HEK293 (cell line): Measurements from ENCODE around the gene SOX21.
A peak's percentile ranks its signal among the peaks of the same experiment; 100 is the strongest.

Source experiments
- CTCF ChIA-PET: fragments of 350-600 bp; formaldehyde crosslinking; extraction: SDS; loops from one replicate; lab custom pipeline; 2021; ENCODE audit warnings: antibody characterized with exemption; lab: Yijun Ruan, JAX
- POLR2A ChIA-PET: fragments of 300-600 bp; formaldehyde crosslinking; extraction: SDS; loops from one replicate; lab custom pipeline; 2020; ENCODE audit warnings: antibody characterized with exemption, inconsistent platforms; lab: Yijun Ruan, JAX
- H3K27ac ChIP-seq: fragments of 200-500 bp; sonication (Bioruptor generic); 2 replicates; pipeline ENCODE4 v1.5.1; 2014; ENCODE audit warnings: low read depth, low read length, control low read depth, inconsistent platforms; ENCODE audit errors: extremely low read depth
- H3K36me3 ChIP-seq, 2 experiments: fragments of 200-500 bp in 1 of 2; sonication (Bioruptor generic) in 1 of 2; 1 replicate in 1 of 2; 2 replicates in 1 of 2; pipeline ENCODE4 v1.5.1; 2014 to 2017; ENCODE audit warnings: inconsistent platforms in 2 of 2, low read length in 2 of 2; ENCODE audit not compliant: control insufficient read depth in 2 of 2, insufficient read depth in 1 of 2
- H3K4me1 ChIP-seq: fragments of 200-500 bp; sonication (Bioruptor generic); 2 replicates; pipeline ENCODE4 v1.5.1; 2014; ENCODE audit warnings: mild to moderate bottlenecking, low read length, inconsistent platforms; ENCODE audit not compliant: control insufficient read depth, insufficient read depth
- H3K4me3 ChIP-seq: 2 replicates; pipeline ENCODE4 v1.5.1; 2011; ENCODE audit warnings: low read depth, mild to moderate bottlenecking, control low read depth, low read length, moderate library complexity
- H3K9me3 ChIP-seq: fragments of 200-500 bp; sonication (Bioruptor generic); 2 replicates; pipeline ENCODE4 v1.5.1; 2014; ENCODE audit warnings: low read depth, low read length, inconsistent platforms; ENCODE audit not compliant: control insufficient read depth, insufficient read depth
- HOXC10 ChIP-seq: sonication (generic); formaldehyde crosslinking; IDR thresholded peaks from 2 replicates; pipeline ENCODE4 v1.8.1; 2023; ENCODE audit warnings: mild to moderate bottlenecking, missing genetic modification reagents
- MEIS1 ChIP-seq: sonication (generic); formaldehyde crosslinking; IDR thresholded peaks from 2 replicates; pipeline ENCODE4 v1.8.1; 2022; ENCODE audit warnings: missing genetic modification reagents, mild to moderate bottlenecking, borderline replicate concordance
- ZBTB17 ChIP-seq: fragments of 450-650 bp; formaldehyde crosslinking; IDR thresholded peaks from 2 replicates; pipeline ENCODE4 v1.5.1; 2016; ENCODE audit warnings: missing biosample characterization, missing genetic modification characterization
- ZNF114 ChIP-seq: fragments of 450-650 bp; formaldehyde crosslinking; IDR thresholded peaks from 2 replicates; pipeline ENCODE4 v1.5.0; 2017; ENCODE audit warnings: missing biosample characterization, missing genetic modification characterization
- ZNF121 ChIP-seq: fragments of 450-650 bp; formaldehyde crosslinking; IDR thresholded peaks from 2 replicates; pipeline ENCODE4 v1.5.1; 2016; ENCODE audit warnings: missing biosample characterization, missing genetic modification characterization
- ZNF132 ChIP-seq: fragments of 450-650 bp; formaldehyde crosslinking; IDR thresholded peaks from 2 replicates; pipeline ENCODE4 v1.5.1; 2017; ENCODE audit warnings: missing biosample characterization, missing genetic modification characterization, borderline replicate concordance
- ZNF221 ChIP-seq: fragments of 450-650 bp; formaldehyde crosslinking; IDR thresholded peaks from 2 replicates; pipeline ENCODE4 v1.5.1; 2017; ENCODE audit warnings: missing biosample characterization, missing genetic modification characterization, borderline replicate concordance
- ZNF24 ChIP-seq: fragments of 450-650 bp; formaldehyde crosslinking; IDR thresholded peaks from 2 replicates; pipeline ENCODE4 v1.5.1; 2016; ENCODE audit warnings: missing biosample characterization, missing genetic modification characterization
- ZNF248 ChIP-seq: fragments of 450-650 bp; formaldehyde crosslinking; IDR thresholded peaks from 2 replicates; pipeline ENCODE4 v1.5.1; 2017; ENCODE audit warnings: missing biosample characterization, missing genetic modification characterization
- ZNF341 ChIP-seq: fragments of 450-650 bp; formaldehyde crosslinking; IDR thresholded peaks from 2 replicates; pipeline ENCODE4; 2016; ENCODE audit warnings: low read depth, missing biosample characterization, missing genetic modification characterization
- ZNF394 ChIP-seq: fragments of 450-650 bp; formaldehyde crosslinking; IDR thresholded peaks from 2 replicates; pipeline ENCODE4 v1.5.1; 2016; ENCODE audit warnings: missing biosample characterization, missing genetic modification characterization, mild to moderate bottlenecking, moderate library complexity, borderline replicate concordance
- ZNF404 ChIP-seq: fragments of 450-650 bp; formaldehyde crosslinking; IDR thresholded peaks from 2 replicates; pipeline ENCODE4 v1.5.1; 2017; ENCODE audit warnings: missing biosample characterization, missing genetic modification characterization
- ZNF416 ChIP-seq: fragments of 450-650 bp; formaldehyde crosslinking; IDR thresholded peaks from 2 replicates; pipeline ENCODE4 v1.5.1; 2016; ENCODE audit warnings: missing biosample characterization, missing genetic modification characterization
- ZNF433 ChIP-seq: fragments of 450-650 bp; formaldehyde crosslinking; IDR thresholded peaks from 2 replicates; pipeline ENCODE4 v1.5.1; 2016; ENCODE audit warnings: missing biosample characterization, missing genetic modification characterization, low read depth
- ZNF510 ChIP-seq: fragments of 450-650 bp; formaldehyde crosslinking; IDR thresholded peaks from 2 replicates; pipeline ENCODE4 v1.5.1; 2018; ENCODE audit warnings: mild to moderate bottlenecking, missing genetic modification characterization, missing biosample characterization; ENCODE audit not compliant: insufficient replicate concordance
- ZNF530 ChIP-seq: fragments of 450-650 bp; formaldehyde crosslinking; IDR thresholded peaks from 2 replicates; pipeline ENCODE4 v1.5.1; 2016; ENCODE audit warnings: low read depth, missing biosample characterization, missing genetic modification characterization
- ZNF548 ChIP-seq: fragments of 450-650 bp; formaldehyde crosslinking; IDR thresholded peaks from 2 replicates; pipeline ENCODE4 v1.5.1; 2016; ENCODE audit warnings: missing biosample characterization, missing genetic modification characterization
- ZNF701 ChIP-seq: fragments of 450-650 bp; formaldehyde crosslinking; IDR thresholded peaks from 2 replicates; pipeline ENCODE4 v1.5.1; 2016; ENCODE audit warnings: missing biosample characterization, missing genetic modification characterization
- ZNF707 ChIP-seq: fragments of 450-650 bp; formaldehyde crosslinking; IDR thresholded peaks from 2 replicates; pipeline ENCODE4 v1.5.1; 2016; ENCODE audit warnings: missing biosample characterization, missing genetic modification characterization
- ZNF792 ChIP-seq: fragments of 450-650 bp; formaldehyde crosslinking; IDR thresholded peaks from 2 replicates; pipeline ENCODE4 v1.5.1; 2016; ENCODE audit warnings: missing biosample characterization, missing genetic modification characterization
- TF ChIP-seq, protein P1 (sequence below): fragments of 450-650 bp; formaldehyde crosslinking; IDR thresholded peaks from 2 replicates; pipeline ENCODE4 v1.5.1; 2016; ENCODE audit warnings: missing biosample characterization, missing genetic modification characterization
- TF ChIP-seq, protein P2 (sequence below): fragments of 450-650 bp; formaldehyde crosslinking; IDR thresholded peaks from 2 replicates; pipeline ENCODE4 v1.5.1; 2017; ENCODE audit warnings: missing biosample characterization, missing genetic modification characterization
- TF ChIP-seq, protein P3 (sequence below): fragments of 450-650 bp; formaldehyde crosslinking; optimal IDR thresholded peaks from 2 replicates; pipeline ENCODE3; 2016; ENCODE audit warnings: missing biosample characterization, mild to moderate bottlenecking, missing genetic modification characterization
- TF ChIP-seq, protein P4 (sequence below): fragments of 450-650 bp; formaldehyde crosslinking; IDR thresholded peaks from 2 replicates; pipeline ENCODE4 v1.5.1; 2016; ENCODE audit warnings: missing biosample characterization, missing genetic modification characterization
- TF ChIP-seq, protein P5 (sequence below): fragments of 450-650 bp; formaldehyde crosslinking; IDR thresholded peaks from 2 replicates; pipeline ENCODE4 v1.5.1; 2016; ENCODE audit warnings: missing biosample characterization, missing genetic modification characterization

Gene SOX21

DNA sequence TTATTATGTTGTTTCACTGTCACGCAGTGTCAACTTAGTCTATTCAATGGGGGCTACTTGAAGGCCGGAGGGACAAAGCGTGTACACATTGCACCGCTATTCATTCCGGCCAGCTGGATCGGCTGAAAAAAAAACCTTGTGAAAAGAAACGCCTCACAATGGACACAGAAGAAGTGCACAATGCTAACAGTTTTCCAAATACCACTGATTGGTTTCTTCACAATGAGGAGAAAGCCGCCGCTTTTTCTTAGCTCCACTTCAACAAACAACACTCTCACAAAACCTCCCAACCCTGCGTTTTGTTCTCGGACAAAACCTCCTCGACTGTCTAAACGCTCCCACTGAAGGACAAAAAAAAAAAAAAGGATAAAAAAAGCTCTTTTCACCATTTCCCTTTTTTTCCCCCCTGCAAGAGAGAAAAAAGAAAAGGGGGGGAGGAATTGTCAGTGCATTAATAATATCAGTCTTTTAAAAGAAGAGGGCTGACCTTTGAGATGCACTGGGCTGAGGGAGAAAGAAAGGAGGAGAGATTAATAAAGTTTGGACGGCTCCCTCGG is 5.4 kb downstream of the SOX21 start:
- no peak overlapping the region for H3K27ac ChIP-seq
- CTCF ChIA-PET, result interaction anchor here (0.6 kb wide), 1 partner anchor 367 kb away, joined by 3 read pairs; no protein-coding TSS in a partner anchor
- no peaks in the 10 kb centered on the region for H3K4me1 ChIP-seq
- H3K4me3 ChIP-seq, result peak overlapping the region; percentile 31
- no peaks in the 10 kb centered on the region for H3K36me3 ChIP-seq
- TF ChIP-seq, protein P1, sequence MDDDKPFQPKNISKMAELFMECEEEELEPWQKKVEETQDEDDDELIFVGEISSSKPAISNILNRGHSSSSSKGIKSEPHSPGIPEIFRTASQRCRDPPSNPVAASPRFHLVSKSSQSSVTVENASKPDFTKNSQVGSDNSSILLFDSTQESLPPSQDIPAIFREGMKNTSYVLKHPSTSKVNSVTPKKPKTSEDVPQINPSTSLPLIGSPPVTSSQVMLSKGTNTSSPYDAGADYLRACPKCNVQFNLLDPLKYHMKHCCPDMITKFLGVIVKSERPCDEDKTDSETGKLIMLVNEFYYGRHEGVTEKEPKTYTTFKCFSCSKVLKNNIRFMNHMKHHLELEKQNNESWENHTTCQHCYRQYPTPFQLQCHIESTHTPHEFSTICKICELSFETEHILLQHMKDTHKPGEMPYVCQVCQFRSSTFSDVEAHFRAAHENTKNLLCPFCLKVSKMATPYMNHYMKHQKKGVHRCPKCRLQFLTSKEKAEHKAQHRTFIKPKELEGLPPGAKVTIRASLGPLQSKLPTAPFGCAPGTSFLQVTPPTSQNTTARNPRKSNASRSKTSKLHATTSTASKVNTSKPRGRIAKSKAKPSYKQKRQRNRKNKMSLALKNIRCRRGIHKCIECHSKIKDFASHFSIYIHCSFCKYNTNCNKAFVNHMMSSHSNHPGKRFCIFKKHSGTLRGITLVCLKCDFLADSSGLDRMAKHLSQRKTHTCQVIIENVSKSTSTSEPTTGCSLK (tag by site-specific recombination), result no peak
- TF ChIP-seq ZNF548 (tag by site-specific recombination), result no peak
- TF ChIP-seq ZNF510 (tag by site-specific recombination), result no peak
- TF ChIP-seq ZBTB17 (tag by site-specific recombination), result no peak
- TF ChIP-seq, protein P2, sequence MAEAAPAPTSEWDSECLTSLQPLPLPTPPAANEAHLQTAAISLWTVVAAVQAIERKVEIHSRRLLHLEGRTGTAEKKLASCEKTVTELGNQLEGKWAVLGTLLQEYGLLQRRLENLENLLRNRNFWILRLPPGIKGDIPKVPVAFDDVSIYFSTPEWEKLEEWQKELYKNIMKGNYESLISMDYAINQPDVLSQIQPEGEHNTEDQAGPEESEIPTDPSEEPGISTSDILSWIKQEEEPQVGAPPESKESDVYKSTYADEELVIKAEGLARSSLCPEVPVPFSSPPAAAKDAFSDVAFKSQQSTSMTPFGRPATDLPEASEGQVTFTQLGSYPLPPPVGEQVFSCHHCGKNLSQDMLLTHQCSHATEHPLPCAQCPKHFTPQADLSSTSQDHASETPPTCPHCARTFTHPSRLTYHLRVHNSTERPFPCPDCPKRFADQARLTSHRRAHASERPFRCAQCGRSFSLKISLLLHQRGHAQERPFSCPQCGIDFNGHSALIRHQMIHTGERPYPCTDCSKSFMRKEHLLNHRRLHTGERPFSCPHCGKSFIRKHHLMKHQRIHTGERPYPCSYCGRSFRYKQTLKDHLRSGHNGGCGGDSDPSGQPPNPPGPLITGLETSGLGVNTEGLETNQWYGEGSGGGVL, result no peak
- TF ChIP-seq ZNF701 (tag by site-specific recombination), result no peak
- TF ChIP-seq, protein P3, sequence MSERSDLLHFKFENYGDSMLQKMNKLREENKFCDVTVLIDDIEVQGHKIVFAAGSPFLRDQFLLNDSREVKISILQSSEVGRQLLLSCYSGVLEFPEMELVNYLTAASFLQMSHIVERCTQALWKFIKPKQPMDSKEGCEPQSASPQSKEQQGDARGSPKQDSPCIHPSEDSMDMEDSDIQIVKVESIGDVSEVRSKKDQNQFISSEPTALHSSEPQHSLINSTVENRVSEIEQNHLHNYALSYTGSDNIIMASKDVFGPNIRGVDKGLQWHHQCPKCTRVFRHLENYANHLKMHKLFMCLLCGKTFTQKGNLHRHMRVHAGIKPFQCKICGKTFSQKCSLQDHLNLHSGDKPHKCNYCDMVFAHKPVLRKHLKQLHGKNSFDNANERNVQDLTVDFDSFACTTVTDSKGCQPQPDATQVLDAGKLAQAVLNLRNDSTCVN (tag by site-specific recombination), result no peak
- no peak for TF ChIP-seq ZNF792 (tag by site-specific recombination)
- no peak for TF ChIP-seq HOXC10 (CRISPR knock-in tag)
- no peak for TF ChIP-seq ZNF132 (tag by site-specific recombination)
- no peak for TF ChIP-seq ZNF341 (tag by site-specific recombination)
- no peak for TF ChIP-seq ZNF121 (tag by site-specific recombination)
- TF ChIP-seq ZNF24, result no peak
- TF ChIP-seq ZNF404, result no peak
- TF ChIP-seq, protein P4, sequence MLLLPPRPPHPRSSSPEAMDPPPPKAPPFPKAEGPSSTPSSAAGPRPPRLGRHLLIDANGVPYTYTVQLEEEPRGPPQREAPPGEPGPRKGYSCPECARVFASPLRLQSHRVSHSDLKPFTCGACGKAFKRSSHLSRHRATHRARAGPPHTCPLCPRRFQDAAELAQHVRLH, result no peak
- no peak for TF ChIP-seq ZNF248
- TF ChIP-seq ZNF221 (tag by site-specific recombination), result no peak
- POLR2A ChIA-PET, result no interaction called here
- H3K9me3 ChIP-seq, result no peaks in the 10 kb centered on the region

DNA sequence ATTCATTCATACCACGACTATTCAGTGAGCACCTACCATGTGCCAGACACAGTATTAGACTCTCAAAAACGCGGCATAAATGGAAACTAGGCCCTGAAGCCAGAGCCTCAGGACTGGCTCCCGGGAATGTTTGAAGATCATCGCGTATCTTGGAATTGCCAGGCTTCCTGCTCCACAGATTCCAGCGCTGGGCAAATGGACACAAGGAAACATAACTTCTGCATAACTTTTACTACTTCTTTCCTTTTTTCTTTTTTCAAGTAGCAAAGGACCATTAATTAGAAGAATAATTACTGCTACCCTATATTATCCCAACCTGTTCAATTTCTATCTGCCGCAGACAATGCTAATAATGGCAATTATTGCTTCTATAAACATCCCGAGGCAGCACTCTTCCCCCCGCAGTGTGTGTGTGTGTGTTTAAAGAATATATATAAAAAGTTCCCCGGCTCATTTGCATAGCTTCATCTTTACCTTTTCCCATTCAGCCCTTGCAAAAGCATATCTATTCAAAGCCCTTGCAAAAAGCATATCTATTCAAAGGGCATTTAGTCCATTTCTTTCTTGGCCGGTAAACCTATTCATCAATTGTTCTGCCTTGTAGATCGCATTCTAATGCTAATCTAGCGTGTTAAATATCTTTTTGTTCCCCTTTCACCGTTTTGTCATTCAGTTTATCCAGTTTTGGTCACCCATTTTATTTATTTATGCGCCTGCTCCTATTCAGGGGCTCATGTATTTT is 6.1 kb downstream of the SOX21 start:
- ChIA-PET POLR2A (no interaction called here), CTCF (interaction anchor here (0.6 kb wide), 1 partner anchor 366 kb away, joined by 3 read pairs; no protein-coding TSS in a partner anchor)
- no peaks in the 10 kb centered on the region for H3K9me3 ChIP-seq
- TF ChIP-seq ZNF530 (tag by site-specific recombination), result no peak
- no peak for TF ChIP-seq ZNF433
- TF ChIP-seq MEIS1 (CRISPR knock-in tag), result no peak
- TF ChIP-seq, protein P2, result no peak
- TF ChIP-seq, protein P5, sequence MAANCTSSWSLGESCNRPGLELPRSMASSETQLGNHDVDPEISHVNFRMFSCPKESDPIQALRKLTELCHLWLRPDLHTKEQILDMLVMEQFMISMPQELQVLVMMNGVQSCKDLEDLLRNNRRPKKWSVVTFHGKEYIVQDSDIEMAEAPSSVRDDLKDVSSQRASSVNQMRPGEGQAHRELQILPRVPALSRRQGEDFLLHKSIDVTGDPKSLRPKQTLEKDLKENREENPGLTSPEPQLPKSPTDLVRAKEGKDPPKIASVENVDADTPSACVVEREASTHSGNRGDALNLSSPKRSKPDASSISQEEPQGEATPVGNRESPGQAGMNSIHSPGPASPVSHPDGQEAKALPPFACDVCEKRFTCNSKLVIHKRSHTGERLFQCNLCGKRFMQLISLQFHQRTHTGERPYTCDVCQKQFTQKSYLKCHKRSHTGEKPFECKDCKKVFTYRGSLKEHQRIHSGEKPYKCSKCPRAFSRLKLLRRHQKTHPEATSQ (tag by site-specific recombination), result no peak
- TF ChIP-seq ZNF707, result no peak
- TF ChIP-seq ZNF394 (tag by site-specific recombination), result no peak
- no peak for TF ChIP-seq ZNF416 (tag by site-specific recombination)
- TF ChIP-seq ZNF114 (tag by site-specific recombination), result no peak
- no peaks in the 10 kb centered on the region for H3K4me1 ChIP-seq
- no peaks in the 10 kb centered on the region for H3K36me3 ChIP-seq
- no peak overlapping the region for H3K4me3 ChIP-seq
- no peak overlapping the region for H3K27ac ChIP-seq
